Measurements from ENCODE around the gene SYNM.

The SYNM gene

GRCh38 chr15:99122831-99123712 lies 18.2 kb downstream of the SYNM start:
- H3K27me3 Mint-ChIP-seq = no peaks in the 10 kb centered on the region
- ATAC-seq = no peak
- no peak for DNase-seq
- H3K4me1 Mint-ChIP-seq = no peaks in the 10 kb centered on the region
- H3K9me3 Mint-ChIP-seq = no peaks in the 10 kb centered on the region
- no peak overlapping the region for H3K27ac Mint-ChIP-seq
- no peak overlapping the region for H3K4me3 Mint-ChIP-seq

GRCh38 chr15:99123713-99124451 lies 19.0 kb downstream of the SYNM start:
- H3K27ac Mint-ChIP-seq = no peak overlapping the region
- no peaks in the 10 kb centered on the region for H3K27me3 Mint-ChIP-seq
- no peaks in the 10 kb centered on the region for H3K4me1 Mint-ChIP-seq
- no peak overlapping the region for H3K4me3 Mint-ChIP-seq
- no peaks in the 10 kb centered on the region for H3K9me3 Mint-ChIP-seq
- DNase-seq (no peak), ATAC-seq (no peak)

- H3K4me1 Mint-ChIP-seq = no peaks in the 10 kb centered on the region
- no peaks in the 10 kb centered on the region for H3K27me3 Mint-ChIP-seq
- DNase-seq = no peak
- no peak overlapping the region for H3K4me3 Mint-ChIP-seq
- no peak for ATAC-seq
- no peak overlapping the region for H3K27ac Mint-ChIP-seq
- H3K9me3 Mint-ChIP-seq = no peaks in the 10 kb centered on the region
Observed at GRCh38 chr15:99124641-99125040, 19.8 kb downstream of the SYNM start.

GRCh38 chr15:99125061-99125891 lies 20.4 kb downstream of the SYNM start:
- Mint-ChIP-seq H3K4me1 (no peaks in the 10 kb centered on the region), H3K27me3 (no peaks in the 10 kb centered on the region), H3K27ac (no peak overlapping the region), H3K9me3 (no peaks in the 10 kb centered on the region), H3K4me3 (no peak overlapping the region)
- no peak for DNase-seq
- no peak for ATAC-seq

GRCh38 chr15:99126131-99126588 lies 21.3 kb downstream of the SYNM start:
- DNase-seq = no peak
- H3K9me3 Mint-ChIP-seq = no peaks in the 10 kb centered on the region
- no peaks in the 10 kb centered on the region for H3K27me3 Mint-ChIP-seq
- no peaks in the 10 kb centered on the region for H3K4me1 Mint-ChIP-seq
- no peak for ATAC-seq
- no peak overlapping the region for H3K27ac Mint-ChIP-seq
- no peak overlapping the region for H3K4me3 Mint-ChIP-seq

- Mint-ChIP-seq H3K4me1 (no peaks in the 10 kb centered on the region), H3K27me3 (no peaks in the 10 kb centered on the region), H3K27ac (no peak overlapping the region), H3K4me3 (no peak overlapping the region), H3K9me3 (no peaks in the 10 kb centered on the region)
- ATAC-seq (no peak), DNase-seq (no peak)
Observed at GRCh38 chr15:99126930-99127329, 22.1 kb downstream of the SYNM start.

- no peak overlapping the region for H3K27ac Mint-ChIP-seq
- no peaks in the 10 kb centered on the region for H3K4me1 Mint-ChIP-seq
- no peak overlapping the region for H3K4me3 Mint-ChIP-seq
- H3K9me3 Mint-ChIP-seq = no peaks in the 10 kb centered on the region
- no peak for ATAC-seq
- no peak for DNase-seq
- H3K27me3 Mint-ChIP-seq = no peaks in the 10 kb centered on the region
Observed at GRCh38 chr15:99127773-99128172, 22.9 kb downstream of the SYNM start.

GRCh38 chr15:99128411-99128810 lies 23.5 kb downstream of the SYNM start:
- Mint-ChIP-seq H3K9me3 (no peaks in the 10 kb centered on the region), H3K27me3 (no peaks in the 10 kb centered on the region), H3K27ac (no peak overlapping the region), H3K4me3 (no peak overlapping the region), H3K4me1 (no peaks in the 10 kb centered on the region)
- no peak for DNase-seq
- no peak for ATAC-seq

- H3K27me3 Mint-ChIP-seq = no peaks in the 10 kb centered on the region
- H3K4me1 Mint-ChIP-seq = no peaks in the 10 kb centered on the region
- no peaks in the 10 kb centered on the region for H3K9me3 Mint-ChIP-seq
- DNase-seq = no peak
- ATAC-seq = no peak
- no peak overlapping the region for H3K4me3 Mint-ChIP-seq
- H3K27ac Mint-ChIP-seq = no peak overlapping the region
Observed at GRCh38 chr15:99129644-99130043, 24.8 kb downstream of the SYNM start.

- H3K27ac Mint-ChIP-seq = no peak overlapping the region
- no peaks in the 10 kb centered on the region for H3K4me1 Mint-ChIP-seq
Observed at GRCh38 chr15:99130314-99130713, 25.4 kb downstream of the SYNM start.

GRCh38 chr15:99130765-99131440 lies 26.0 kb downstream of the SYNM start:
- Mint-ChIP-seq H3K27me3 (no peaks in the 10 kb centered on the region), H3K9me3 (no peaks in the 10 kb centered on the region), H3K4me3 (no peak overlapping the region), H3K27ac (no peak overlapping the region), H3K4me1 (no peaks in the 10 kb centered on the region)
- no peak for DNase-seq
- no peak for ATAC-seq

More at GRCh38 chr15:99130314-99130713, 25.4 kb downstream of the SYNM start:
- DNase-seq (no peak), ATAC-seq (no peak)
- Mint-ChIP-seq H3K27me3 (no peaks in the 10 kb centered on the region), H3K4me3 (no peak overlapping the region), H3K9me3 (no peaks in the 10 kb centered on the region)

GRCh38 chr15:99131441-99132023 lies 26.7 kb downstream of the SYNM start:
- no peaks in the 10 kb centered on the region for H3K4me1 Mint-ChIP-seq
- H3K4me3 Mint-ChIP-seq = no peak overlapping the region
- no peaks in the 10 kb centered on the region for H3K27me3 Mint-ChIP-seq
- ATAC-seq = no peak
- no peak for DNase-seq
- no peak overlapping the region for H3K27ac Mint-ChIP-seq
- no peaks in the 10 kb centered on the region for H3K9me3 Mint-ChIP-seq

- Mint-ChIP-seq H3K4me1 (no peaks in the 10 kb centered on the region), H3K9me3 (no peaks in the 10 kb centered on the region), H3K27me3 (no peaks in the 10 kb centered on the region), H3K27ac (no peak overlapping the region), H3K4me3 (no peak overlapping the region)
- DNase-seq (no peak), ATAC-seq (no peak)
Observed at GRCh38 chr15:99132122-99132521, 27.2 kb downstream of the SYNM start.

GRCh38 chr15:99132634-99133287 lies 27.9 kb downstream of the SYNM start:
- ATAC-seq (no peak), DNase-seq (no peak)
- Mint-ChIP-seq H3K27ac (no peak overlapping the region), H3K27me3 (no peaks in the 10 kb centered on the region), H3K9me3 (no peaks in the 10 kb centered on the region), H3K4me3 (no peak overlapping the region), H3K4me1 (no peaks in the 10 kb centered on the region)

Data from stimulated activated naive CD8-positive, alpha-beta T cell treated with anti-CD3 and anti-CD28 coated beads, Interleukin-15, amount 100 ng/mL, for 72 hours (primary cell).